AG09319 (cell line): ENCODE data around the gene RHEX.

ENCODE experiments used
- DNase-seq: peaks from one replicate; pipeline ENCODE4 v3.0.0-alpha.2; 2010; ENCODE audit warnings: low read depth; ENCODE audit errors: extremely low read depth
- CTCF ChIP-seq: IDR thresholded peaks from 2 replicates; pipeline ENCODE4 v1.5.1; 2011; ENCODE audit warnings: low read depth, mild to moderate bottlenecking, inconsistent platforms, low read length, moderate library complexity

RHEX gene

GRCh38 chr1:206021626-206022365 lies 31.2 kb upstream of the RHEX start:
- DNase-seq = no peak
- TF ChIP-seq CTCF = no peak

DNA sequence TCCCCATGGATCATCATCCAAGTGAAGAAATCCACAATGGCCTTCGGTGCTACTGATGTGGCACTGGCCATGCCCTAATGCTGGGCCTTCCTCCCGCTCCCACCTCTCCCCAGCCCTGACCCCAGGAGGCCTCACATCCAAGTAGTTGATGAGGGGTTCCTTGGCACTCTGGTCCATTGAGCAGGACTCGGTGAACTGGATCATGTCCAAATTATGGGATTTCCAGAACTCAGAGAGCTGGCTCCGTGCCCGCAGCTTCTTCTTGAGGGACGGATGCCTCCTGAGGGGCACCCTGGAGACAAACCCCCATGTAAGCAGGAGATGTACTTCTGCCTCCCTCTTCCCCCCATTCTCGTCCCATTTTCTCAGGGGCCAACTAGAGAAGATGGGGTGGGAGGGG lies 30.2 kb upstream of the RHEX start:
- no peak for TF ChIP-seq CTCF
- no peak for DNase-seq

DNA sequence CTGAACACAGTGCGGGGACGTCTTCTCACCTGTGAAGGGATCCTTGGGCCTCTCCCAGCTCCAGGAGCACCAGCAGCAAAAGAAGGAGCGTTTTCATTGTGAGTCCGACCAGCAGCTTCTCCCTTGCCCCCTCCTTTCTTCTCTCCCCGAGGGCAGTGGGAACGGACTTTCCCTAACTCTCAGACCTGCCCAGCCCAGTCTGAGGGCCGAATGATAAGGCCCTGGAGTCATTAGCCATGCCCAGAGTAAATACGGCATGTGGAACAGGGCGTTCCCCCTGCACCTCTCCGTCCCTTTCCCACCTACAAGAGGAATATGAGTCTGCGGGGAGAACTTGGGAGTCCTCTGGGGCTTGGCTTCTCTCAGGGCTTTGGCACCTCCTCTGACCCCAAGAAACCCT lies 29.3 kb upstream of the RHEX start, which contains the start of gene CTSE:
Gene CTSE (minus strand): TSS at position 201 of the 400 bp plus-strand sequence. CDS start 104 bp downstream, at position 97.
- no peak for DNase-seq
- no peak for TF ChIP-seq CTCF

DNA sequence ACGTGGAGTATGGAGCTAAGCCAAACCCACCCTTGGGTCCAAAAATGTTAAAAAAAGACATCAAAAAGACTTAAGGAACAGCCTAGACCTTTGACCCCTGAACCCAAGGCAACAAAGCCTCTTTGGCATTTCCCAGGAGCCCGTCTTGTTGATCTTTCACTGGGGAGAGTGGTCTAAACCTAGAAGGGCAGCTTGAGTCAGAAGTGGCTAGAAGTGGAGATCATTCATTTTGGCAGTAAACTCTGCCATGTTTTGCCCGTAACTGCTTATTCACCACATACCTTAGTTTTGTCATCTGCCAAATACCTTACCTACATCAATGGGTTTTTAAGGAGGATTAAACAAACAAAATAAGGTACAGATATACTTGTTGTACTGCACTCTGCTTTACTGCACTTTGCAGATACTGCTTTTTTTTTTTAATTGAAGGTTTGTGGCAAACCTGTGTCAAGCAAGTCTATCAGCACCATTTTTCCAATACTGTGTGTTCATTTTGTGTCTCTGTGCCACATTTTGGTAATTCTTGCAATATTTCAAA lies 27.6 kb upstream of the RHEX start:
- no peak for DNase-seq
- no peak for TF ChIP-seq CTCF

DNA sequence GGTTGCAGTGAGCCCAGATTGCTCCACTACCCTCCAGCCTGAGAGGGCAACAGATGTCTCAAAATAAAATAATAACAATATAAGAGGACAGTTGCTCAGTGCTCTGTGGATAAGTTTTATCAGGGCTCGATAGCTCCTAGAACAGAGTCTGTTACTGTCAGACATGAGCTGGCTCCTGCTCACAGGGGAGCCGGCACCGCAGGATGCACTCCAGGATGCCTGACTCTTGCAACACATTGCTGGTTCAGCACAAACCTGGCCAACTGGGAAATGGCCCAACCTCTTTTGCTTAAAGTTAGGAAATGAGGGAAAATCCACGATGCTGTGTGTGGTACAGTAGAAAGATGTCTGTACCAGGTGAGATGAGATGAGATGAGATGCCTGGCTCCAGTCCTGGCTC lies 23.5 kb upstream of the RHEX start:
- DNase-seq = no peak

DNA sequence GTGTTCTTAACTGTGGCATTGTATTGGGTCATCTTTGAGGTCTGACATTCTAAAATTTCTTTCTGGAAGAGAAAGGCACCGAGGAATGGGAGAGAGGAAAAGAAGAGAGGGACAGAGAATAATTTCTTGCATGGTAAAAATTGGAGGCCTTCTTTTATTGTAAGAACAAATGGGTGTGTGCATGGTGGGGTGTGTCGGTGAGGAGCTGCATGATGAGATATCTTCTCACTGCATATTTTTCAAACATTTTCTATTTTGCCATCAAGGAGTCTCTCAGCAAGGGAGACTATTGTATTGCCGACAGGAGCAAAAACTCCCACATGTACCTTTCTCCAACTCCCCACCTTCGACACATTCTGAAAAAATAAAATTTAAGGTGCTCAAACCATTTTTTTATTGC lies 22.8 kb upstream of the RHEX start:
- DNase-seq = no peak
- TF ChIP-seq CTCF = no peak

More for the DNA sequence above, 23.5 kb upstream of the RHEX start:
- TF ChIP-seq CTCF = no peak

DNA sequence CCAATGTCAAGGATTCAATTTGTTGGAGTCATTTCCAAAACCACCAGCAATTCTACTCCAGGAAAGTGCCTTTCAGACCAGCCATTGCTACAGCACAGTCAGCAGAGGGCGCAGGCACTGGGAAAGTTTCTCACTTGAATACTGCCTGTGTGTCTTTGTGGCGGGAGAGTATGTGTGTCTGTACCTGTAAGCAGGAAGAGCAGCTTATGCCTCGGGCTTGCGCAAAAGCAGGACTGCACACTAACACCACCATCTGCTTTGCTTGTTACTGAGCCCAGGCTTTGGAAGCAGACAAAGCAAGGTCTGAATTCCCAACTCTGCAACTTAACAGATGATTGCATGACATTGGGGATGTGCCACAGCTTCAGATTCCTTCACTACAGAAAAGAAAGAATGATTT lies 22.3 kb upstream of the RHEX start:
- DNase-seq = peak; percentile 7
- TF ChIP-seq CTCF = peak; percentile 99
